AML-193 (cell line): ENCODE data around the gene SH2D1A.

ENCODE experiments used
- DNase-seq, 2 experiments: peaks; one replicate each; lab custom pipeline; 2025; lab: John Stamatoyannopoulos, UW

The SH2D1A gene

GRCh38 chrX:124421898-124422655, 75.7 kb downstream of the SH2D1A start:
- DNase-seq = no peak
